Omental fat pad (tissue), 4 donors: ENCODE results near the gene UBL7. TPM values are rescaled to one million over a fixed set of nuclear protein-coding genes. Genes with fewer than 3 reads are reported as not detected.
"Not testable (repeated sequence)": the region's sequence is repeated elsewhere in the genome, so short reads cannot be mapped to it uniquely, and the experiment has no call there.

Source experiments
- ATAC-seq: fragments of 150-250 bp; one replicate; pipeline ENCODE4 v1.9.1; 2016; ENCODE audit warnings: mild to moderate bottlenecking, moderate library complexity; ENCODE audit not compliant: low FRiP score
- DNase-seq: peaks from one replicate; pipeline ENCODE4 v3.0.0-alpha.2; 2019; ENCODE audit warnings: low spot score
- total RNA-seq, 4 donors: library from RNA; depleted of rRNA; stranded (reverse); fragments of >200 nt; gene quantifications; one replicate each; pipeline ENCODE4 v1.1.0, GENCODE V29; 2016
- TF ChIP-seq, protein P1 (sequence below), 3 donors: fragments of 450-650 bp; IDR thresholded peaks; one replicate each; pipeline ENCODE4 v1.5.1; 2016 to 2017; ENCODE audit warnings: antibody characterized with exemption in 3 of 3, mild to moderate bottlenecking in 3 of 3, moderate library complexity in 2 of 3

Gene UBL7
- total RNA-seq, 4 donors from 2014 or later, result 28.0 to 39.2 (median 34.8) TPM

GRCh38 chr15:74482661-74483060, 21.7 kb upstream of the UBL7 start:
- TF ChIP-seq, protein P1, sequence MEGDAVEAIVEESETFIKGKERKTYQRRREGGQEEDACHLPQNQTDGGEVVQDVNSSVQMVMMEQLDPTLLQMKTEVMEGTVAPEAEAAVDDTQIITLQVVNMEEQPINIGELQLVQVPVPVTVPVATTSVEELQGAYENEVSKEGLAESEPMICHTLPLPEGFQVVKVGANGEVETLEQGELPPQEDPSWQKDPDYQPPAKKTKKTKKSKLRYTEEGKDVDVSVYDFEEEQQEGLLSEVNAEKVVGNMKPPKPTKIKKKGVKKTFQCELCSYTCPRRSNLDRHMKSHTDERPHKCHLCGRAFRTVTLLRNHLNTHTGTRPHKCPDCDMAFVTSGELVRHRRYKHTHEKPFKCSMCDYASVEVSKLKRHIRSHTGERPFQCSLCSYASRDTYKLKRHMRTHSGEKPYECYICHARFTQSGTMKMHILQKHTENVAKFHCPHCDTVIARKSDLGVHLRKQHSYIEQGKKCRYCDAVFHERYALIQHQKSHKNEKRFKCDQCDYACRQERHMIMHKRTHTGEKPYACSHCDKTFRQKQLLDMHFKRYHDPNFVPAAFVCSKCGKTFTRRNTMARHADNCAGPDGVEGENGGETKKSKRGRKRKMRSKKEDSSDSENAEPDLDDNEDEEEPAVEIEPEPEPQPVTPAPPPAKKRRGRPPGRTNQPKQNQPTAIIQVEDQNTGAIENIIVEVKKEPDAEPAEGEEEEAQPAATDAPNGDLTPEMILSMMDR (IDR thresholded peaks at IDR 0.05), result no peak
- DNase-seq (no peak), ATAC-seq (no peak)

- not testable (repeated sequence) for DNase-seq, ATAC-seq
Observed at GRCh38 chr15:74480364-74480763, 19.4 kb upstream of the UBL7 start.

DNA sequence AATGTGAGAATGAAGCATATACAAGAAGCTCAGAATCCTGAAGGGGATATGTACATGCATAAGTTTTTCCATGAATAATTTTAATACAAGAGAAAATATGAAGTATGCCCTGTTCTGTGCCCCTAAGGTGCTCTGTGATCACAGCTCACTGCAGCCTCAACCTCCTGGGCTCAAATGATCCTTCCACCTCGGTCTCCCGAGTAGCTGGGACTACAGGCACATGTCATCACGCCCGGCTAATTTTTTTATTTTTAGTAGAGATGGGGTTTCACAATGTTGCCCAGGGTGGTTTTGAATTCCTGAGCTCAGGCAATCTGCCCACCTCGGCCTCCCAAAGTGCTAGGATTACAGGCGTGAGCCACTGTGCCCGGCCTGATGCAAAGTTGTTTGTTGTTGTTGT, 10.7 kb upstream of the UBL7 start:
- not testable (repeated sequence) for ATAC-seq

GRCh38 chr15:74470631-74471395, 9.9 kb upstream of the UBL7 start:
- ATAC-seq, result no peak
- TF ChIP-seq, protein P1 (IDR thresholded peaks at IDR 0.05), result no peak

More for the DNA sequence above, 10.7 kb upstream of the UBL7 start:
- not testable (repeated sequence) for DNase-seq

DNA sequence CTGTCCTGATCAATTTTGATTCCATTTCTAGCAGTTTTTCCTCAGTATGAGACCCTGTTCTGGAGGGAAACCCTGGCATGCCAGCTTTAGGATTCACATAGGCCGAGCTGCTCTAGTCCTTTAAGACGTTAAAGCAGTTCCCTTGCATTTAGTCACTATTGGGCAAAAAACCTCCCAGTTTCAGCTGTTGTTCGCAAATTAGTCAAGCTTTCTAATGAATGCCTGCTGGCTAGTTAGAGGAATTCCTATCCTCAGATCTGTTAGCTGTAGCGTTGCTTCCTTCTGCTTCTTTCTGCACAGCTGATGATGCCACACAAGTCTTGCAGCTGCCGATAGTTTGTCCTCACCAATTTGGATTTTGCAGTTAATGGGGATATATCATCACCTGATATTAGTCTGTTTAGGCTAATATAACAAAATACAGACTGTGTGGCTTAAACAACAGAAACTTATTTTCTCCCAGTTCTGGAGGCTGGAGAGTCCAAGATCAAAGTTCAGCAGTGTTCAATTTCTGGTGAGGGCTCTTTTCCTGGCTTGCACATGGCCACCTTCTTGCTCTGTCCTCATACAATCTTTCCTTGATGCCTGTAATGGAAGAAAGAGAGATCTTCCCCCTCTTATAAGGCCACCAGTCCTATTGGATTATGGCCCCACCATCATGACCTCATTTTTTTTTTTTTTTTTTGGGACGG, 7.5 kb upstream of the UBL7 start:
- TF ChIP-seq, protein P1 (IDR thresholded peaks at IDR 0.05), result no peak

More at GRCh38 chr15:74470631-74471395, 9.9 kb upstream of the UBL7 start:
- DNase-seq, result no peak

GRCh38 chr15:74466570-74466969, 5.6 kb upstream of the UBL7 start:
- TF ChIP-seq, protein P1 (IDR thresholded peaks at IDR 0.05), result no peak
- no peak for ATAC-seq
- no peak for DNase-seq

More for the DNA sequence above, 7.5 kb upstream of the UBL7 start:
- no peak for DNase-seq
- ATAC-seq, result no peak

- DNase-seq (no peak), ATAC-seq (no peak)
- TF ChIP-seq, protein P1 (IDR thresholded peaks at IDR 0.05), result no peak
Observed at GRCh38 chr15:74464897-74465296, 3.9 kb upstream of the UBL7 start.

DNA sequence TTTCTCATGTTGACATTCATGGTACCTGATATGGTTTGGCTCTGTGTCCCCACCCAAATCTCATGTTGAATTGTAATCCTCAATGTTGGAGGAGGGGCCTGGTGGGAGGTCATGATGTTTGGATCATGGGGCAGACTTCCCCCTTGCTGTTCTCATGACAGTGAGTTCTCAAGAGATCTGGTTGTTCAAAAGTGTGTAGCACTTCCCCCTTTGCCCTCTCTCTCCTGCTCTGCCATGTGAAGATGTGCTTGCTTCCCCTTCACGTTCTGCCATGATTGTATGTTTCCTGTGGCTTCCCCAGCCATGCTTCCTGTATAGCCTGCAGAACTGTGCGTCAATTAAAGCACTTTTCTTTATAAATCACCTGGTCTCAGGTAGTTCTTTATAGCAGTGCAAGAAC, 3.3 kb upstream of the UBL7 start:
- ATAC-seq, result no peak
- TF ChIP-seq, protein P1 (IDR thresholded peaks at IDR 0.05), result no peak
- no peak for DNase-seq
